NB4 (cell line): ENCODE data around the gene CRACDL.

ENCODE experiments used
- POLR2A ChIP-seq: IDR thresholded peaks from 2 replicates; pipeline ENCODE4 v1.6.1; 2011; ENCODE audit warnings: mild to moderate bottlenecking; ENCODE audit not compliant: insufficient read length; ENCODE audit errors: extremely low read depth
- TF ChIP-seq, protein P1 (sequence below): IDR thresholded peaks from 2 replicates; pipeline ENCODE4 v1.6.1; 2011; ENCODE audit warnings: low read depth, low read length
- TF ChIP-seq, protein P2 (sequence below): IDR thresholded peaks from one replicate; pipeline ENCODE4 v1.5.1; 2012; ENCODE audit warnings: low read depth, low read length

DNA sequence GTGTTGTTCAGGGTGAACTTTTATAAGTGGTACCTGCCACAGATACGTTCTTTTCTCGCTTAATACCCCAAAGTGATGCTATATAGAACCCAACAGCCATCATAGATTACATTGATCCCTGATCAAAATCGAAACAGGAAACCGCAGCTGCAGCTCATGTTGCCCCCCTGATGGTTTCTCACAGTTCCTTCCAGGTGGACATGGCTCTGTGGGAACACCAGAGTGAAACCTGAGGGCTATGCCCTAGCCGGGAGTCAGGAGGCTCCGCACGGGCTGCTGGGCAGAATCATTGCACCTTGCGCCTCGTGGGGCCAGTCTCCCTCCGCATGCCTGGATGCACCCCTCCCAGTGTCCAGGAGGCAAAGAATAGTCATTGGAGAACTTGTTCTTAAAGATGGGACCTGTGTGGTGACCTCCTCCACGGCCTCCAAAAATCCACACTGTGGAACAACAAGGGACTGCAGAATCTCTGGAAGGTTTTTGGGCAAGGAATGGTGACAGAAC lies 61.8 kb downstream of the CRACDL start:
- TF ChIP-seq, protein P1, sequence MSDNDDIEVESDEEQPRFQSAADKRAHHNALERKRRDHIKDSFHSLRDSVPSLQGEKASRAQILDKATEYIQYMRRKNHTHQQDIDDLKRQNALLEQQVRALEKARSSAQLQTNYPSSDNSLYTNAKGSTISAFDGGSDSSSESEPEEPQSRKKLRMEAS: no peak
- TF ChIP-seq, protein P2, sequence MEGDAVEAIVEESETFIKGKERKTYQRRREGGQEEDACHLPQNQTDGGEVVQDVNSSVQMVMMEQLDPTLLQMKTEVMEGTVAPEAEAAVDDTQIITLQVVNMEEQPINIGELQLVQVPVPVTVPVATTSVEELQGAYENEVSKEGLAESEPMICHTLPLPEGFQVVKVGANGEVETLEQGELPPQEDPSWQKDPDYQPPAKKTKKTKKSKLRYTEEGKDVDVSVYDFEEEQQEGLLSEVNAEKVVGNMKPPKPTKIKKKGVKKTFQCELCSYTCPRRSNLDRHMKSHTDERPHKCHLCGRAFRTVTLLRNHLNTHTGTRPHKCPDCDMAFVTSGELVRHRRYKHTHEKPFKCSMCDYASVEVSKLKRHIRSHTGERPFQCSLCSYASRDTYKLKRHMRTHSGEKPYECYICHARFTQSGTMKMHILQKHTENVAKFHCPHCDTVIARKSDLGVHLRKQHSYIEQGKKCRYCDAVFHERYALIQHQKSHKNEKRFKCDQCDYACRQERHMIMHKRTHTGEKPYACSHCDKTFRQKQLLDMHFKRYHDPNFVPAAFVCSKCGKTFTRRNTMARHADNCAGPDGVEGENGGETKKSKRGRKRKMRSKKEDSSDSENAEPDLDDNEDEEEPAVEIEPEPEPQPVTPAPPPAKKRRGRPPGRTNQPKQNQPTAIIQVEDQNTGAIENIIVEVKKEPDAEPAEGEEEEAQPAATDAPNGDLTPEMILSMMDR: no peak
- TF ChIP-seq POLR2A: no peak
